ENCODE results near the gene OBSCN.
"Not testable (repeated sequence)": the region's sequence is repeated elsewhere in the genome, so short reads cannot be mapped to it uniquely, and the experiment has no call there.

The OBSCN gene

GRCh38 chr1:228185641-228185965 lies 22.2 kb upstream of the OBSCN start:
- H3K27ac ChIP-seq (replicated peaks): no peak overlapping the region
- DNase-seq (ENCODE audit: low read depth in 1 of 2, low spot score in 1 of 2): no peak
- H3K27me3 ChIP-seq (ENCODE audit: insufficient read depth, poor library complexity, severe bottlenecking): no peaks in the 10 kb centered on the region
- TF ChIP-seq SPI1 (IDR thresholded peaks at IDR 0.05; ENCODE audit: borderline replicate concordance, low read depth) (no peak), REST (IDR thresholded peaks at IDR 0.05; ENCODE audit: insufficient replicate concordance, low read depth) (no peak), CTCF (IDR thresholded peaks at IDR 0.05; ENCODE audit: insufficient read depth, low read length) (no peak), GABPA (IDR thresholded peaks at IDR 0.05; ENCODE audit: low read depth) (no peak), POLR2AphosphoS5 (IDR thresholded peaks at IDR 0.05; ENCODE audit: low read depth) (no peak)
- no peak overlapping the region for H3K4me3 ChIP-seq (replicated peaks; ENCODE audit: insufficient read depth, low read length)

GRCh38 chr1:228188249-228188648 lies 19.6 kb upstream of the OBSCN start:
- not testable (repeated sequence) for H3K27ac ChIP-seq (replicated peaks); DNase-seq (ENCODE audit: low read depth in 1 of 2, low spot score in 1 of 2); H3K4me3 ChIP-seq (replicated peaks; ENCODE audit: insufficient read depth, low read length); H3K27me3 ChIP-seq (ENCODE audit: insufficient read depth, poor library complexity, severe bottlenecking)

- H3K27ac ChIP-seq (replicated peaks): no peak overlapping the region
- H3K4me3 ChIP-seq (replicated peaks; ENCODE audit: insufficient read depth, low read length): no peak overlapping the region
- TF ChIP-seq CTCF (IDR thresholded peaks at IDR 0.05; ENCODE audit: insufficient read depth, low read length) (no peak), REST (IDR thresholded peaks at IDR 0.05; ENCODE audit: insufficient replicate concordance, low read depth) (no peak), SPI1 (IDR thresholded peaks at IDR 0.05; ENCODE audit: borderline replicate concordance, low read depth) (no peak), POLR2AphosphoS5 (IDR thresholded peaks at IDR 0.05; ENCODE audit: low read depth) (no peak), GABPA (IDR thresholded peaks at IDR 0.05; ENCODE audit: low read depth) (no peak)
- no peaks in the 10 kb centered on the region for H3K27me3 ChIP-seq (ENCODE audit: insufficient read depth, poor library complexity, severe bottlenecking)
- no peak for DNase-seq (ENCODE audit: low read depth in 1 of 2, low spot score in 1 of 2)
Measured at GRCh38 chr1:228190182-228190581, 17.7 kb upstream of the OBSCN start.

- no peak for DNase-seq (ENCODE audit: low read depth in 1 of 2, low spot score in 1 of 2)
- no peak overlapping the region for H3K27ac ChIP-seq (replicated peaks)
- TF ChIP-seq GABPA (IDR thresholded peaks at IDR 0.05; ENCODE audit: low read depth) (no peak), CTCF (IDR thresholded peaks at IDR 0.05; ENCODE audit: insufficient read depth, low read length) (no peak), SPI1 (IDR thresholded peaks at IDR 0.05; ENCODE audit: borderline replicate concordance, low read depth) (no peak), REST (IDR thresholded peaks at IDR 0.05; ENCODE audit: insufficient replicate concordance, low read depth) (no peak), POLR2AphosphoS5 (IDR thresholded peaks at IDR 0.05; ENCODE audit: low read depth) (no peak)
- H3K27me3 ChIP-seq (ENCODE audit: insufficient read depth, poor library complexity, severe bottlenecking): no peaks in the 10 kb centered on the region
- no peak overlapping the region for H3K4me3 ChIP-seq (replicated peaks; ENCODE audit: insufficient read depth, low read length)
Measured at GRCh38 chr1:228190778-228191177, 17.1 kb upstream of the OBSCN start.

Data from HL-60 (cell line).